HG03439 (cell line): ENCODE measurements around the gene GATA5.

Experiments
- ATAC-seq: cut with Tn5 transposase; IDR thresholded peaks from one replicate; pipeline ENCODE4 v1.9.1; 2021; ENCODE audit warnings: mild to moderate bottlenecking, moderate library complexity; ENCODE audit not compliant: unreplicated experiment

GATA5 gene

DNA sequence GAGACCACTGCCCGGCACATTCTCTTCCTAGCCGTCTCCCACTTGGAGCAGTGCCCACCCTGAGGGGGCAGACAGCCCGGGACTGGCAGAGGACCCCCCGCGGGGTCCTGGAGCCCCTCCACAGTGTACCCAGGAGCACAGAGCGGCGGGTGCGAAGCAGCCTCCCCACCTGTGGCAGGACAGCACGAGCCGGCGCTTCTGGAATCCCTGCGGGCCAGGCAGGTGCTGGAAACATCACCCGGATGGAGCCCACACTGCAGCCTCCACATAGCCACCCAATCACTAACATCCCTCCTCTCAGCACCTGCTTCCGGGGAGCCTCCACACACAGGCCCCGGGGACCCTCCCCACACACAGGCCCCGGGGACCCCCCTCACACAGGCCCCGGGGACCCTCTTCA is 18.7 kb downstream of the GATA5 start:
- no peak for ATAC-seq

GRCh38 chr20:62455929-62456328 is 19.9 kb downstream of the GATA5 start:
- ATAC-seq: no peak

DNA sequence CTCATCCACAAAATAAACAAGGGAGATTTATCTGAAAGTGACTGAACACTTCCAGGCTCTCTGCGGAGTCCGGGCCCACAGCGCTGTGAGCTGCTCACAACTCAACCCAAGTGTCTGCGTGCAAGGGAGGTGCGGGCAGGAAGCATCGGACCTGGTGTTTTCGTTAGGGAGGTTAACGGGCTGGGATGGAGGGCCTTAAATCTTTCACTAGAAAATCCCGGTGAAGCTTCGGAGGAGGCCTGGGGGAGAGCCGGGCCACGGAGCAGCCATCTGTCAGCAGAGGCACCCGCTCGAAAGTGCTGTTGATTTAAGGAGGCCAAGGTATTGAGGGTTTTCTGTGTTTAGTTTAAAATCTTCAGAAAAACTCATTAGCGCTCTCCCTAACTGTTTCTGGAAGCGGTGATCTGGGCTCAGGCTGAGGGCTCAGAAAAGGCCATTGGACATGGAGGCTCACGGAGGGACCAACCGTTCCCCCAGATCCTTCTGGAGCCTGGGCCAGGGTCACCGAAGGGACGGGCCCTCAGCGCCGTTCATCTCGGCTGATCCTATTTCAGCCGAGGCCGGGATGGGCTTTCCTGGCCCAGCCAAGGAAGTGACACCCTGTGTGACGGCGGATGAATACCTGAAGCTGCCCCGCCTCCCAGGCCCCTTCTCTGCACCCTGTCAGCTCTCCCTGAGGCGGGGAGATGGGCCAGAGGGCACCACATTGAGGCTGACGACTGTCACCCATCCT is 20.7 kb downstream of the GATA5 start:
- no peak for ATAC-seq

GRCh38 chr20:62453186-62453808 is 22.5 kb downstream of the GATA5 start:
- no peak for ATAC-seq

GRCh38 chr20:62452475-62453095 is 23.2 kb downstream of the GATA5 start:
- ATAC-seq: no peak

GRCh38 chr20:62451970-62452369 is 23.8 kb downstream of the GATA5 start:
- no peak for ATAC-seq

GRCh38 chr20:62451156-62451767 is 24.5 kb downstream of the GATA5 start:
- no peak for ATAC-seq

GRCh38 chr20:62449951-62450691 is 25.7 kb downstream of the GATA5 start:
- no peak for ATAC-seq

DNA sequence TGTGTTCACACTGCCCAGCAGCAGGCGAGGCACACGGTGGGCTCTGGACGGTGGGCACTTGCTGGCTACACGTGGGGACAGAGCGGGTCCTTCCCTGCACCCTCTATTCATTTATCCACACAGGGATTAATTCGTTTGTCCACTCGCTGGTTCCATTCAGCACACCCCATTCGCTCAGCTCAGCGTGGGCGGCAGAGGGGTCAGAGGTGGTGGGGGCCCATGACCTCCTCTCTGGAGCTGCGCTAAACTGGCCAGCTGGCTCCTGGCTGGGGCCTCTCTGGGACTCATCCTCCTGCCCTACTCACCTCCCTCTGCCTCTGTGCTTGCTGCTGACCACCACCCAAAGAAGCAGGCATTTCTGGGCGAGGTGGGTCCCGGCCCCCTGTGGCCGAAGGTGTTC is 27.0 kb downstream of the GATA5 start:
- ATAC-seq: no peak

DNA sequence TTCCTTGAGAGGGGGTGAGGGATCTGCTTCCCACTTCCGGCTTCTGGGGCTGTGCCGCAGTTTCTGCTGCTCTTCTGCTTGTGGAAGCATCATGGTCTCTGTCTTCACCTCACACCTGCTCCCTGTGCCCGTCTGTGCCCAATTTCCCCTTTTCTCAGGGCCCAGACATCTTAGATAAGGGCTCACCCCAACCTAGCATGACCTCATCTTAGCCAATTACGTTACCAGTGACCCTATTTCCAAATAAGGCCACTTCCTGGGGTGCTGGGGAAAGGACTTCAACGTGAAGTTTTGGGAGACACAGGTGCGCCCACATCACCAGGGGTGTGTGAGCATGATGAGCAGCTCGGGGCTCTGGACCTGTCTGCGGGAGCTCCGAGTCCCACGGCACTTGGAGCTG is 27.8 kb downstream of the GATA5 start:
- ATAC-seq: no peak

DNA sequence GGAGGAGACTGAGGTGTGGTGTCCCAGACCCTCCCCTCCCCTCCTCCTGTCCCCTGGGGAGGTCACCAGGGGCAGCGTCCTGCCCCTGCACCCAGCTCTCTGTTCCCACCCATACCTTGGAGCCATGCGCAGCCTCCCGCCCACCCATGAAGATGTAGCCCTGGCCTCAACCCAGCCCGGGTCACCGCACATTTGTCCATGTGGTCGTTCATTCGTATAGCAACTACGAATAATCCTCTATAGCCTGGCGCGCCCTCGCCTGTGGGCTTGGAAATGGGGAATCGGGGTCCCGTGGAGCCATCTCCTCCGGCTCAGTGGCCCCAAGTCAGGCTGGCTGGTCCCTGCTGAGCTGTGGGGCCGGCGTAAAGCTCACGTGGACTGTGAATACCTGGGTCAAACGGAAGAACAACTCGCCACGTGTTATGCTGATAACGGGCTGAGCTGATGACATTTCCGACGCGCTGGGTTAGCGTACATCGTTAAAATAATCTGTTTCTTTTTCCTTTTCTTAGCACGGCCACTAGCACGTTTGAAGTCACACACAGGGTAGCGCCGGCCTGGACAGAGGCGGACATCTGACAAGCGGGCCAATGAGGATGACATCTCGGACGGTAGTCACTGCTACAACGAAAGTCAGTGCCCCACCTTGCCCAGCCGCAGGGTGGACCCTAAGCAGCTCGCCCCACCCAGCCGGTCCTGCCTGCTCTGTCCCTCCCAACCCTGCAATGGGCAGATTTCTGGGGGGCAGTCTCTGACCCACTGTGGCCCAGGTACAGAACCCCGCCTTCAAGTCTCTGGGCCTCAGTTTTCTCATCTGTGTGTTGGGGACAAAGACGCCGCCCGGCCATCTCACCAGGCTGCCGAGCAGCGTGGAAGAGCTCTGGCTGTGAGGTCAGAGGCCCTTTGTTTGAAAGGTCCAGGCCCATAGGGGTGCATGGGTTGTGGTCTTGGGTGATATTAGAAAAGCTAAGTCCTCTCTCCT is 28.6 kb downstream of the GATA5 start:
- no peak for ATAC-seq

DNA sequence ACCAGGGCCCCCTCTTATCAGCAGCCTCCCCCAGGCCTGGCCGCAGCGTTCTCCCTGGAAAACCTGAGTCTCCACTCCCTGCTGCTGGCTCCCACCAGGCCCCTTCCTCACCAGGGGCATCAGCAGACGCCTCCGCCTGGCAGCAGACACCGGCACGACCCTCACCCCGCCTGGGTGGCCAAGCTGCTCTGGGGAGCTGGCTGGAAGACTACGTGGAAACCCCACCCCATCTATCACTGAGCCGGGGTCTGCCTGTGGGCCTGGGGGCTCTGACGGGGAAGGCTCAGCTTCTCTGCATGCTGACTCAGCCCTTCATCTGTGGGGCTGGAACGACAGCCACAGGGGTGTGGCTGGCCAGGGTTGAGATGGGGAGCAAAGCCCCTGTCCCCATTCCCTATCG is 29.3 kb downstream of the GATA5 start:
- ATAC-seq: no peak

DNA sequence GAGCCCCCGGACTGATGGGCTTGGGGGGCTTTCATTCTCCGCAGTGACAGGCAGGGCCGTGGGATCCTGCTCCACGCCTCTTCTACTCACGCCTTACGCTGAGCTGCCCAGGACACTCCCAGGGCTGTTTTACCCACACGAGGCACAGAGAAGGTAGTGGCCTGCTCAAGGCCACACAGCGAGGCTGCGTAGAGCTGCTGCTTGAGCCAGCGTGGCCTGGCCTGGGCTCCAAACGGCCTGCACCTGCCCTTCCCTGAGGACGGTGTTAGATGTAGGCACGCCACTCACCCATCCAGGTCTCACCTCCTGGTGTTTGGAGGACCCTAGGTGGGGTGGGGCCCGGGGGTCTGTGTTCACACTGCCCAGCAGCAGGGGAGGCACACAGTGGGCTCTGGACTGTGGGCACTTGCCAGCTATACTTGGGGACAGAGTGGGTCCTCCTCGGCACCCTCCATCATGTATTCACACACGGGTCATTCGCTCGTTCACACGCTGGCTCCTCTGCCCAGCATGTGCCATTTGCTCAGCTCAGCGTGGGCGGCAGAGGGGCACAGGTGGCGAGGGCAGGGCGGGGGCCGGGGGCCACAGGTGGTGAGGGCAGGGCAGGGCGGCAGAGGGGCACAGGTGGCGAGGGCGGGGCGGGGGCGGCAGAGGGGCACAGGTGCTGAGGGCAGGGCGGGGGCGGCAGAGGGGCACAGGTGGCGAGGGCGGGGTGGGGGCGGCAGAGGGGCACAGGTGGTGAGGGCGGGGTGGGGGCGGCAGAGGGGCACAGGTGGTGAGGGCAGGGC is 30.0 kb downstream of the GATA5 start:
- no peak for ATAC-seq

GRCh38 chr20:62444286-62444685 is 31.5 kb downstream of the GATA5 start:
- no peak for ATAC-seq

DNA sequence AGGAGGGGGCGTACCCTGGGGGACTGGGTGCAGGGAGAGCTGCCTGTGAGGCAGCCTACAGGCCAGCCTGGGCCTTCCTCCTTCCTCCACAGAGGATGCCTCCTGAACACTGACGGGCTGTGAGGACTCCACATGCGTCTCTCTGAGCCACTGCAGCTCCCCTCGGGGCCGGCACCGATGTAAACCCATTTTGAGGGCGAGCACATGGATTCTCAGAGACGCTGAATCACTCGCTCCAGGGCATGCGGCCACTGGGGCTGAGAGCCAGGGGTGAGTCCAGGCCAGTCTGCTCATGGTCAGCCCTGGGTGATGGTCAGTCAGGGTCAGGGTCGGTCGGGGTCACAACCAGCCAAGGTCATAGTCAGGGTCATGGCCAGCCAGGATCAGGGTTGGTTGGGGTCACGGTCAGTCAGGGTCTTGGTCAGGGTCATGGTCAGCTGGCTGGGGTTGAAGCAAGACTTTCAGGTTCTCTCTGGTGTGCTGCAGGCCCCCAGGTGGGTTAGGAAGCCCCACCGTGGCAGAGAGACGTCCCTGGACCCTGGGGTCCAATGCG is 33.7 kb downstream of the GATA5 start:
- ATAC-seq: no peak

DNA sequence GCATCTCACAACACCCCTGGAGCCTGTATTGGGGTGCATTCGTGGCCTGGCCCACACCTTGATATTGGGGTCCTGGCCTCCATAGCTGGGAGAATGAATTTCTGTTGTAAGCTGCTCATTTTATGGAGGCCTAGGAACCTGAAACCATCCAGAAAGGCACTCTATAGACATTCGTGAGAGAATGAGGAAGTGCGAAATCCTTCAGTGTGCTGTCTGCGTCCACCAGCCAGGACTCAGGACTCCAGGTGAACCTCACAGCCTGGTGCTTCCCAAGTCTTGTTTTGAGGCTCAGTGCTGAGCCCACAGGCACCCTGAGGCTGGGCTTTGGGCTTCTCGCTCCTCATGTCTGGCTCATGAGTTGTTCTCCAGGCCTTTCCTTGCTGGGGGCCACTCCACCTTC is 36.6 kb downstream of the GATA5 start:
- no peak for ATAC-seq

- no peak for ATAC-seq
Measured at GRCh38 chr20:62437927-62438326, 37.9 kb downstream of the GATA5 start.

- no peak for ATAC-seq
Measured at GRCh38 chr20:62437496-62437895, 38.3 kb downstream of the GATA5 start.

GRCh38 chr20:62436692-62437091 is 39.1 kb downstream of the GATA5 start:
- ATAC-seq: no peak
